Trophoblast cell (in vitro differentiated cells and primary cell): ENCODE measurements around the gene RPL38.

ENCODE experiments used
- DNase-seq, 2 donors: peaks; one replicate each; pipeline ENCODE4 v3.0.0-alpha.2; 2016
- H2AFZ ChIP-seq: 2 replicates; pipeline ENCODE4 v1.6.1; 2013; ENCODE audit warnings: low read length, moderate library complexity, mild to moderate bottlenecking; ENCODE audit not compliant: insufficient read depth, poor library complexity
- H2AK5ac ChIP-seq: 2 replicates; pipeline ENCODE4 v1.6.1; 2013; ENCODE audit warnings: mild to moderate bottlenecking, low read length
- H2BK120ac ChIP-seq: 2 replicates; pipeline ENCODE4 v1.6.1; 2013; ENCODE audit warnings: low read length, mild to moderate bottlenecking, moderate library complexity; ENCODE audit not compliant: insufficient read depth, poor library complexity
- H2BK12ac ChIP-seq: 2 replicates; pipeline ENCODE4 v1.6.1; 2013; ENCODE audit warnings: mild to moderate bottlenecking, low read length, moderate library complexity
- H2BK5ac ChIP-seq: 2 replicates; pipeline ENCODE4 v1.6.1; 2013; ENCODE audit warnings: low read length, low read depth, moderate library complexity, mild to moderate bottlenecking; ENCODE audit not compliant: poor library complexity
- H3K14ac ChIP-seq: 2 replicates; pipeline ENCODE4 v1.6.1; 2013; ENCODE audit warnings: mild to moderate bottlenecking, low read length
- H3K18ac ChIP-seq: 2 replicates; pipeline ENCODE4 v1.6.1; 2013; ENCODE audit warnings: mild to moderate bottlenecking, low read length
- H3K23ac ChIP-seq: 2 replicates; pipeline ENCODE4 v1.6.1; 2013; ENCODE audit warnings: low read length
- H3K27ac ChIP-seq: 2 replicates; pipeline ENCODE4 v1.5.1; 2013; ENCODE audit warnings: low read depth, mild to moderate bottlenecking, inconsistent platforms, low read length, moderate library complexity
- H3K27me3 ChIP-seq: 2 replicates; pipeline ENCODE4 v1.6.1; 2013; ENCODE audit warnings: inconsistent platforms, mild to moderate bottlenecking, low read length, moderate library complexity; ENCODE audit not compliant: insufficient read depth
- H3K36me3 ChIP-seq, 2 experiments: 1 replicate in 1 of 2; 2 replicates in 1 of 2; pipeline ENCODE4 v1.6.1; 2013; ENCODE audit warnings: low read length in 2 of 2, mild to moderate bottlenecking in 2 of 2, moderate library complexity in 1 of 2; ENCODE audit not compliant: insufficient read depth in 2 of 2, control insufficient read depth in 1 of 2
- H3K4ac ChIP-seq: 2 replicates; pipeline ENCODE4 v1.6.1; 2013; ENCODE audit warnings: low read depth, mild to moderate bottlenecking, low read length, moderate library complexity
- H3K4me1 ChIP-seq, 2 experiments: 1 replicate in 1 of 2; 2 replicates in 1 of 2; pipeline ENCODE4 v1.6.1; 2013; ENCODE audit warnings: low read length in 2 of 2, mild to moderate bottlenecking in 2 of 2, moderate library complexity in 1 of 2; ENCODE audit not compliant: insufficient read depth in 2 of 2, control insufficient read depth in 1 of 2
- H3K4me2 ChIP-seq: 2 replicates; pipeline ENCODE4 v1.6.1; 2013; ENCODE audit warnings: inconsistent platforms, mild to moderate bottlenecking, low read length, moderate library complexity
- H3K4me3 ChIP-seq: 2 replicates; pipeline ENCODE4 v1.5.1; 2013; ENCODE audit warnings: mild to moderate bottlenecking, low read depth, low read length, inconsistent platforms
- H3K79me1 ChIP-seq: one replicate; pipeline ENCODE4 v1.6.1; 2013; ENCODE audit warnings: low read length
- H3K79me2 ChIP-seq: 2 replicates; pipeline ENCODE4 v1.6.1; 2013; ENCODE audit warnings: low read length, mild to moderate bottlenecking; ENCODE audit not compliant: control insufficient read depth, insufficient read depth, poor library complexity
- H3K9ac ChIP-seq: 2 replicates; pipeline ENCODE4 v1.6.1; 2013; ENCODE audit warnings: mild to moderate bottlenecking, low read length
- H3K9me3 ChIP-seq: 2 replicates; pipeline ENCODE4 v1.6.1; 2013; ENCODE audit warnings: low read depth, mild to moderate bottlenecking, control low read depth, inconsistent platforms, low read length; ENCODE audit not compliant: insufficient read depth
- H4K12ac ChIP-seq: 2 replicates; pipeline ENCODE4 v1.6.1; 2013; ENCODE audit warnings: low read depth, mild to moderate bottlenecking, low read length, moderate library complexity
- H4K8ac ChIP-seq: 2 replicates; pipeline ENCODE4 v1.6.1; 2013; ENCODE audit warnings: low read depth, mild to moderate bottlenecking, low read length, moderate library complexity
- H4K91ac ChIP-seq: one replicate; pipeline ENCODE4 v1.6.1; 2013; ENCODE audit warnings: low read depth, mild to moderate bottlenecking, low read length, moderate library complexity
- WGBS: extraction: QIAGEN DNeasy Blood & Tissue Kit; methylation state at CpG from one replicate; pipeline ENCODE4 v1.1.7; 2013; ENCODE audit warnings: missing lambda C conversion rate; ENCODE audit not compliant: insufficient read length, insufficient coverage; ENCODE audit errors: extremely low coverage; 5-methylcytosine and 5-hydroxymethylcytosine counted together

The RPL38 gene

DNA sequence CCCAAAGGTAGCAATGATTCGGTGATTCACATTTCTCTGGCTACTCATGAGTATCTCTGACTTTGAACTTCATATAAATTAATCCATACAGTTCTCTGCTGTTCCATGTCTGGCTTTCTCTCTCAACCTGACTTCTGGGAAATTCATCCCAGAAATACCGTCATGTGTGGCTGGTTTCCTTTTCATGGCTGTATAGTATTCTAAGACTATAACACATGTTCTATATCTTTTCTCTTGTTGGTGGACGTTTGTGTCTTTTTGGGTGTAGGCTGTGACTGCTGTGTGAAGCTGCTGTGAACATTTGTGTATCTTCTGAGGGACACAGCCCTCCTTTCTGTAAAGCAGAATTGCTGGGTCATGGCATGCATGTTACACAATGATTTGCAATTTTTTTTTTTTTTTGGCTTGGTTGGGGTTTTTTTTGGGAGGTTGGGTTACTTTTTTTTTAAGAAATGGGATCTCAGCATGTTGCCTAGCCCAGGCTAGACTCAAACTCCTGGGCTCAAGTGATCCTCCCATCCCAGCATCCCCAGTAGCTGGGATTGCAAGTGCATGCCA is 16.2 kb downstream of the RPL38 start:
- no peaks in the 10 kb centered on the region for H3K27me3 ChIP-seq
- H3K79me2 ChIP-seq: no peaks in the 10 kb centered on the region
- no peak overlapping the region for H4K12ac ChIP-seq
- no peaks in the 10 kb centered on the region for H3K79me1 ChIP-seq
- H3K36me3 ChIP-seq: no peaks in the 10 kb centered on the region
- H3K27ac ChIP-seq: no peak overlapping the region
- no peak overlapping the region for H3K18ac ChIP-seq
- H2BK12ac ChIP-seq: no peak overlapping the region
- H2AK5ac ChIP-seq: no peak overlapping the region
- H3K9ac ChIP-seq: no peak overlapping the region
- no CpG with 5 or more reads among the region's 3 CpGs for WGBS
- no peaks in the 10 kb centered on the region for H3K4me1 ChIP-seq
- H3K4me3 ChIP-seq: no peak overlapping the region
- H3K23ac ChIP-seq: no peak overlapping the region
- H4K91ac ChIP-seq: no peak overlapping the region
- H2BK5ac ChIP-seq: no peak overlapping the region
- H3K14ac ChIP-seq: no peak overlapping the region
- no peak overlapping the region for H2BK120ac ChIP-seq
- H4K8ac ChIP-seq: no peak overlapping the region
- H3K4ac ChIP-seq: no peak overlapping the region
- no peak for DNase-seq
- H3K9me3 ChIP-seq: no peaks in the 10 kb centered on the region
- H2AFZ ChIP-seq: no peak overlapping the region
- H3K4me2 ChIP-seq: no peak overlapping the region

GRCh38 chr17:74220219-74220618 is 16.7 kb downstream of the RPL38 start:
- Histone ChIP-seq H2AK5ac (no peak overlapping the region), H4K91ac (no peak overlapping the region), H3K4me3 (no peak overlapping the region), H3K4me2 (no peak overlapping the region), H3K23ac (no peak overlapping the region), H3K79me1 (no peaks in the 10 kb centered on the region), H3K36me3 (no peaks in the 10 kb centered on the region), H3K4me1 (no peaks in the 10 kb centered on the region), H2BK120ac (no peak overlapping the region), H2BK5ac (no peak overlapping the region), H3K27me3 (no peaks in the 10 kb centered on the region), H3K27ac (no peak overlapping the region), H3K4ac (no peak overlapping the region), H2BK12ac (no peak overlapping the region), H4K12ac (no peak overlapping the region), H3K79me2 (no peaks in the 10 kb centered on the region), H3K9ac (no peak overlapping the region), H3K9me3 (peaks cover 2% of the 10 kb centered on the region), H2AFZ (no peak overlapping the region), H3K18ac (no peak overlapping the region), H4K8ac (no peak overlapping the region), H3K14ac (no peak overlapping the region)
- DNase-seq: no peak
- WGBS: no CpG with 5 or more reads among the region's 2 CpGs

- Histone ChIP-seq H3K4ac (no peak overlapping the region), H2AFZ (no peak overlapping the region), H2BK120ac (no peak overlapping the region), H3K14ac (no peak overlapping the region), H3K36me3 (no peaks in the 10 kb centered on the region), H4K8ac (no peak overlapping the region), H3K27me3 (no peaks in the 10 kb centered on the region), H3K4me3 (no peak overlapping the region), H2AK5ac (no peak overlapping the region), H3K27ac (no peak overlapping the region), H3K4me2 (no peak overlapping the region), H4K91ac (no peak overlapping the region), H3K18ac (no peak overlapping the region), H3K9me3 (peaks cover 5% of the 10 kb centered on the region), H2BK12ac (no peak overlapping the region), H3K79me2 (no peaks in the 10 kb centered on the region), H4K12ac (no peak overlapping the region), H3K9ac (no peak overlapping the region), H2BK5ac (no peak overlapping the region), H3K79me1 (no peaks in the 10 kb centered on the region), H3K4me1 (no peaks in the 10 kb centered on the region), H3K23ac (no peak overlapping the region)
- no CpG with 5 or more reads among the region's 16 CpGs for WGBS
- DNase-seq: no peak
Observed at GRCh38 chr17:74220946-74221818, 17.7 kb downstream of the RPL38 start.

- Histone ChIP-seq H3K4ac (no peak overlapping the region), H2BK5ac (no peak overlapping the region), H3K27me3 (no peaks in the 10 kb centered on the region), H2AK5ac (no peak overlapping the region), H3K14ac (no peak overlapping the region), H3K79me1 (no peaks in the 10 kb centered on the region), H2AFZ (no peak overlapping the region), H4K12ac (no peak overlapping the region), H3K9ac (no peak overlapping the region), H3K4me3 (no peak overlapping the region), H4K91ac (no peak overlapping the region), H3K4me2 (no peak overlapping the region), H4K8ac (no peak overlapping the region), H3K36me3 (no peaks in the 10 kb centered on the region), H3K9me3 (peaks cover 5% of the 10 kb centered on the region), H3K27ac (no peak overlapping the region), H2BK12ac (no peak overlapping the region), H3K4me1 (no peaks in the 10 kb centered on the region), H3K23ac (no peak overlapping the region), H3K18ac (no peak overlapping the region), H3K79me2 (no peaks in the 10 kb centered on the region), H2BK120ac (no peak overlapping the region)
- DNase-seq: no peak
- no CpG with 5 or more reads among the region's 13 CpGs for WGBS
Observed at GRCh38 chr17:74222399-74222798, 18.9 kb downstream of the RPL38 start.
